ENCODE measurements around the gene KRTAP26-1.

Gene KRTAP26-1, protein sequence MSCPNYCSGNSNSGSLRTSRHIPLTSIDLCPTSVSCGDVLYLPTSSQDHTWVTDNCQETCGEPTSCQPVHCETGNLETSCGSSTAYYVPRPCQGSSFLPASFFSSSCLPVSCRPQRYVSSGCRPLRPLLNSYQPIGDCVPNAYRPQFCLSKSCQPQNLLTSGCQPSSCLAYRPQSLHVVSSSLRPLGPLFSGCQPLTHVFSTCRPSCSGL

DNA sequence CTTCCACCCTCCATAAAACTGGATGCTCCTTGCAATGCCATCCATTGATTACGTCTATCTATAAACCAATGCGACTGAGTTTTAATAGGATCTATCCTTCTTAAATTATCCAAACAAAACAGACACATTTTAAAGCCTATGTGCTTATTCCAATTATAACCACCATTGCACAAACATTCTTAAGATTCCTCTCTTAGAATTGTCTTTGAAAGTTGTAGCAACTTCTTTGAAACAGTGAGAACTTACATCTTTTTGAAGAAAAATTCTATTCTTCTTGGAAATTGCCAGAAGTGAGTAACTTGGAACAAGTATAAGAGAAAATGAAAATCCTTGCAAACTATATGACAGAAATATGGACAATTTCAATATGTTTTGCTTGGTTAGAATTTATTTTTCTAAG lies at the start of gene KRTAP26-1:
KRTAP26-1 (minus strand) TSS at position 101 of the 400 bp plus-strand sequence. CDS start 280 bp downstream, outside the sequence.
- H3K27ac ChIP-seq (ENCODE audit: low read depth, low read length), result no peak within 1 kb of the TSS
- H3K9ac ChIP-seq (ENCODE audit: low read length), result no peak within 1 kb of the TSS
- no peak within 1 kb of the TSS for H2AFZ ChIP-seq (ENCODE audit: low read depth, low read length, severe bottlenecking)
- H3K4me3 ChIP-seq (ENCODE audit: insufficient read depth, low read length, poor library complexity, severe bottlenecking), result no peak within 1 kb of the TSS
- no peaks in the 10 kb centered on the region for H3K9me2 ChIP-seq (replicated peaks; ENCODE audit: insufficient read depth, low read length)
- H4K20me1 ChIP-seq (ENCODE audit: low read depth, low read length), result no peaks in the 10 kb centered on the region
- H3K27me3 ChIP-seq (ENCODE audit: low read length), result no peaks in the 10 kb centered on the region
- H3F3A ChIP-seq (ENCODE audit: insufficient read depth), result no peaks in the 10 kb centered on the region
- no peak within 1 kb of the TSS for H3K4me2 ChIP-seq (ENCODE audit: low read depth, low read length, poor library complexity, severe bottlenecking)
- H3K79me2 ChIP-seq (ENCODE audit: insufficient read depth, low read length), result no peaks in the 10 kb centered on the region
- TF ChIP-seq EZH2phosphoT487 (conservative IDR thresholded peaks at IDR 0.05; ENCODE audit: low read length), result no peak
- TF ChIP-seq, protein P1, sequence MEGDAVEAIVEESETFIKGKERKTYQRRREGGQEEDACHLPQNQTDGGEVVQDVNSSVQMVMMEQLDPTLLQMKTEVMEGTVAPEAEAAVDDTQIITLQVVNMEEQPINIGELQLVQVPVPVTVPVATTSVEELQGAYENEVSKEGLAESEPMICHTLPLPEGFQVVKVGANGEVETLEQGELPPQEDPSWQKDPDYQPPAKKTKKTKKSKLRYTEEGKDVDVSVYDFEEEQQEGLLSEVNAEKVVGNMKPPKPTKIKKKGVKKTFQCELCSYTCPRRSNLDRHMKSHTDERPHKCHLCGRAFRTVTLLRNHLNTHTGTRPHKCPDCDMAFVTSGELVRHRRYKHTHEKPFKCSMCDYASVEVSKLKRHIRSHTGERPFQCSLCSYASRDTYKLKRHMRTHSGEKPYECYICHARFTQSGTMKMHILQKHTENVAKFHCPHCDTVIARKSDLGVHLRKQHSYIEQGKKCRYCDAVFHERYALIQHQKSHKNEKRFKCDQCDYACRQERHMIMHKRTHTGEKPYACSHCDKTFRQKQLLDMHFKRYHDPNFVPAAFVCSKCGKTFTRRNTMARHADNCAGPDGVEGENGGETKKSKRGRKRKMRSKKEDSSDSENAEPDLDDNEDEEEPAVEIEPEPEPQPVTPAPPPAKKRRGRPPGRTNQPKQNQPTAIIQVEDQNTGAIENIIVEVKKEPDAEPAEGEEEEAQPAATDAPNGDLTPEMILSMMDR (IDR thresholded peaks at IDR 0.05; ENCODE audit: insufficient read depth, low read length, poor library complexity, severe bottlenecking), result no peak
- no peaks in the 10 kb centered on the region for H3K36me3 ChIP-seq (ENCODE audit: low read length)
- H3K9me3 ChIP-seq (ENCODE audit: insufficient read depth, low read length), result no peaks in the 10 kb centered on the region

DNA sequence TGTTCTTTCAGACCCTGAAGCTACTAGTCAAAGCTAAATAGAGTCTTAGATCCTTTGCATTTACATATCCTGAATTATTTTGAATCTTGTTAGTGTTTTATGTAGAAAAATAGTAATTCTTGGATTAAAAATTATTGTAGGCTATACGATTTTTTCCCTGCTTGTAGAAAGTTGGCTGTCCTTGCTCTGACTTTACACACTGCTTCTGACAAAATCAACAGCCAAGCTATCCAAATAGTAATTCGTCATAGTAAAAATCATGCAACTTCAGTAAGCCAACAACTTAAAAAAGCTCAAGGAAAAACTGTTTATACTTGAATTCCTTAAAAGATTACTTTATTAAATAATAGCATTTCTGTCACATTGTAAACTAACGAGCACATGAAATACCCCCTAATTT lies 35.8 kb upstream of the KRTAP26-1 start:
- Histone ChIP-seq H3K27ac (ENCODE audit: low read depth, low read length) (no peak overlapping the region), H3K9me3 (ENCODE audit: insufficient read depth, low read length) (no peaks in the 10 kb centered on the region), H3F3A (ENCODE audit: insufficient read depth) (no peaks in the 10 kb centered on the region), H4K20me1 (ENCODE audit: low read depth, low read length) (no peaks in the 10 kb centered on the region), H3K79me2 (ENCODE audit: insufficient read depth, low read length) (no peaks in the 10 kb centered on the region), H3K9ac (ENCODE audit: low read length) (no peak overlapping the region), H3K9me2 (replicated peaks; ENCODE audit: insufficient read depth, low read length) (no peaks in the 10 kb centered on the region), H3K4me2 (ENCODE audit: low read depth, low read length, poor library complexity, severe bottlenecking) (no peak overlapping the region), H3K4me3 (ENCODE audit: insufficient read depth, low read length, poor library complexity, severe bottlenecking) (no peak overlapping the region), H2AFZ (ENCODE audit: low read depth, low read length, severe bottlenecking) (no peak overlapping the region), H3K36me3 (ENCODE audit: low read length) (no peaks in the 10 kb centered on the region), H3K27me3 (ENCODE audit: low read length) (no peaks in the 10 kb centered on the region)
- TF ChIP-seq, protein P1 (IDR thresholded peaks at IDR 0.05; ENCODE audit: insufficient read depth, low read length, poor library complexity, severe bottlenecking), result no peak
- no peak for TF ChIP-seq EZH2phosphoT487 (conservative IDR thresholded peaks at IDR 0.05; ENCODE audit: low read length)

DNA sequence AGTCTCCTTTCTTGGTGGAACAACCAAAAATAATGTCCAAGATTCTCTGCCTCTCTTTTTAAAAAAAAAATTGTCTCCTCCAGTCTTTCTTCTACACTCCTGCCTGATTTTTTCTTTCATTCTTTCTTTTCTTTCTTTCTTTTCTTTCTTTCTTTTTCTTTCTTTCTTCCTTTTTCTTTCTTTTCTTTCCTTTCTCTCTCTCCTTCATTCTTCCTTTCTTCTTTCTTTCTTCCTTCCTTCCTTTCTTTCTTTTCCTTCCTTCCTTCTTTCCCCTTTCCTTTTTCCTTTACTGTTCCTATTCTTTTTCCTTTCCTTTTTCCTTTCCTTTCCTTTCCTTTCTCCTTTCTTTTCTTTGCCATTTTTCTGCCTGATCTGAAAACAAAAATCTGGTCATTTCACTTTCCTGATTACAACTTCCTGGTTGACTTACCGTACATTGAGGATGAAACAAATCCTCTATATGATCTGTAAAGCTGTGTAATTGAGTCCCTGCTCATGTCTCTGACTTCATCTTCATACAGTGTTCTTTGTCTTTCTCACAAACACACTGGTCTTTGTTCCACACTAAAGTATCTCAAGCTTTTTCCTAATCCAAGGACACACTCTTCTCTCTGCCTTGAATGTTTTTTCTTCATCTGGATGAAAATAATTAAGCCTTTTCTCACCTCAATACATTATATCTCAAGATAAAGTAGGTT lies 34.3 kb upstream of the KRTAP26-1 start:
- Histone ChIP-seq H3F3A (ENCODE audit: insufficient read depth) (no peaks in the 10 kb centered on the region), H3K27me3 (ENCODE audit: low read length) (no peaks in the 10 kb centered on the region), H3K4me3 (ENCODE audit: insufficient read depth, low read length, poor library complexity, severe bottlenecking) (no peak overlapping the region), H3K9me2 (replicated peaks; ENCODE audit: insufficient read depth, low read length) (no peaks in the 10 kb centered on the region), H3K9me3 (ENCODE audit: insufficient read depth, low read length) (no peaks in the 10 kb centered on the region), H3K4me2 (ENCODE audit: low read depth, low read length, poor library complexity, severe bottlenecking) (no peak overlapping the region), H3K36me3 (ENCODE audit: low read length) (no peaks in the 10 kb centered on the region), H3K9ac (ENCODE audit: low read length) (no peak overlapping the region), H2AFZ (ENCODE audit: low read depth, low read length, severe bottlenecking) (no peak overlapping the region), H3K27ac (ENCODE audit: low read depth, low read length) (no peak overlapping the region), H4K20me1 (ENCODE audit: low read depth, low read length) (no peaks in the 10 kb centered on the region), H3K79me2 (ENCODE audit: insufficient read depth, low read length) (no peaks in the 10 kb centered on the region)
- TF ChIP-seq, protein P1 (IDR thresholded peaks at IDR 0.05; ENCODE audit: insufficient read depth, low read length, poor library complexity, severe bottlenecking), result no peak
- no peak for TF ChIP-seq EZH2phosphoT487 (conservative IDR thresholded peaks at IDR 0.05; ENCODE audit: low read length)
